Urinary bladder (tissue), 4 donors: ENCODE measurements around the gene FAM131B. TPM values are rescaled to one million over a fixed set of nuclear protein-coding genes. Genes with fewer than 3 reads are reported as not detected.

ENCODE experiments used
- DNase-seq: peaks from one replicate; pipeline ENCODE4 v3.0.0-alpha.2; 2015; ENCODE audit errors: extremely low spot score
- H3K27ac ChIP-seq: one replicate; pipeline ENCODE4 v1.5.1; 2013; ENCODE audit warnings: low read depth, mild to moderate bottlenecking, moderate library complexity
- H3K36me3 ChIP-seq: one replicate; pipeline ENCODE4 v1.6.1; 2013; ENCODE audit warnings: mild to moderate bottlenecking, moderate library complexity; ENCODE audit not compliant: insufficient read depth
- H3K4me1 ChIP-seq: one replicate; pipeline ENCODE4 v1.6.1; 2013; ENCODE audit warnings: mild to moderate bottlenecking, moderate library complexity; ENCODE audit not compliant: insufficient read depth
- H3K4me3 ChIP-seq: one replicate; pipeline ENCODE4 v1.5.1; 2013; ENCODE audit warnings: low read depth, low read length
- whole genome bisulfite sequencing: extraction: QIAGEN DNeasy Blood & Tissue Kit; methylation state at CpG from one replicate; pipeline ENCODE4 v1.1.7; 2013; 5-methylcytosine and 5-hydroxymethylcytosine counted together
- polyA plus RNA-seq: library from polyadenylated mRNA; stranded (reverse); fragments of 200-250 nt; gene quantifications from one replicate; pipeline ENCODE4 v1.2.3, GENCODE V29; 2013
- total RNA-seq: library from RNA; depleted of rRNA; stranded (reverse); fragments of >200 nt; gene quantifications from one replicate; pipeline ENCODE4 v1.2.3, GENCODE V29; 2014
- donor health status: healthy with polysubstance abuse.
- donor health status: healthy.

The FAM131B gene
- total and polyA plus RNA-seq, 2 donors = 3.2 to 4.1 TPM

DNA sequence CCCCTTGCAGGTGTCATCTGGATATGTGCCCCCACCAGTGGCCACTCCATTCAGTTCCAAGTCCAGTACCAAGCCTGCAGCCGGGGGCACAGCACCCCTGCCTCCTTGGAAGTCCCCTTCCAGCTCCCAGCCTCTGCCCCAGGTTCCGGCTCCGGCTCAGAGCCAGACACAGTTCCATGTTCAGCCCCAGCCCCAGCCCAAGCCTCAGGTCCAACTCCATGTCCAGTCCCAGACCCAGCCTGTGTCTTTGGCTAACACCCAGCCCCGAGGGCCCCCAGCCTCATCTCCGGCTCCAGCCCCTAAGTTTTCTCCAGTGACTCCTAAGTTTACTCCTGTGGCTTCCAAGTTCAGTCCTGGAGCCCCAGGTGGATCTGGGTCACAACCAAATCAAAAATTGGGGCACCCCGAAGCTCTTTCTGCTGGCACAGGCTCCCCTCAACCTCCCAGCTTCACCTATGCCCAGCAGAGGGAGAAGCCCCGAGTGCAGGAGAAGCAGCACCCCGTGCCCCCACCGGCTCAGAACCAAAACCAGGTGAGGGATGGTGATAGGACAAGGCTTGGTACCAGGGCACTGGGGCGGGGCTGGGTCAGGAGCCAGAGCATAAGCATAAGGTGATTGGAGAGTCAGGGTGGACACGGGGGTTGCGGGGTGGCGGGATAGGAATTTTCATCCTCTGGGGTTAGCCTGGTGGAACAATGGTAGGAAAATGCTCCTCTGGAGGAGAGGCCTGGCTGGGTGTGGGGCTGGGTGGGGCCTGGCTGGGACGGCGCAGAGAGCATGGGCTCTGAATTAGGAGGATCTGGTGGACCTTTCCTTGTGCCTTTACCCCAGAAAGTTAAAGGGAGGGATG lies 20.5 kb upstream of the FAM131B start:
- Histone ChIP-seq H3K27ac (peak overlapping the region; percentile 11), H3K4me1 (peaks cover 2% of the 10 kb centered on the region), H3K4me3 (peak overlapping the region; percentile 93), H3K36me3 (no peaks in the 10 kb centered on the region)
- WGBS = 65% methylated on average over 15 of the region's 15 CpGs
- DNase-seq = no peak

DNA sequence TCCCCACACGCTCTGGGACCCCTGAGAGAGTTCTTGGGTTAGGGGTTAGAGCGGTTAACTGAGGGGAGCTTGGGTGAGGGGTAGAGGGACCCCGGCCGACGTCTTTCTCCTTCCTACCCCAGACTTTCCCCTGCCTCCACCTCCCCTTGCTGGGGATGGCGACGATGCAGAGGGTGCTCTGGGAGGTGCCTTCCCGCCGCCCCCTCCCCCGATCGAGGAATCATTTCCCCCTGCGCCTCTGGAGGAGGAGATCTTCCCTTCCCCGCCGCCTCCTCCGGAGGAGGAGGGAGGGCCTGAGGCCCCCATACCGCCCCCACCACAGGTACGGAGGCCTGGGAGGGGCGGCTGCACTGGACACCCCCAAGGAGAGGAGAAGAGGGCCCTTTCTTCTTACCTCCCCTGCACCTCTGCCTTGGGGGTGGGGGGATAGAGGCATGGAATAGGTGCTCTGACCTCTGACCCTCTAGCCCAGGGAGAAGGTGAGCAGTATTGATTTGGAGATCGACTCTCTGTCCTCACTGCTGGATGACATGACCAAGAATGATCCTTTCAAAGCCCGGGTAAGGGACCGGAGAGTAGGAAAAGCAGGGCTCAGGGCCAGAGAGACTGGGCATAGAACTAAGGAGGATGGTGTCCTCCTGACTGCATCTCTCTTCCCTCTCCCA lies 19.7 kb upstream of the FAM131B start:
- peak overlapping the region; percentile 94 for H3K27ac ChIP-seq
- H3K4me3 ChIP-seq = peak overlapping the region; percentile 93
- H3K4me1 ChIP-seq = peaks cover 2% of the 10 kb centered on the region
- no peak for DNase-seq
- no peaks in the 10 kb centered on the region for H3K36me3 ChIP-seq
- 12% methylated on average over 21 of the region's 21 CpGs for WGBS

DNA sequence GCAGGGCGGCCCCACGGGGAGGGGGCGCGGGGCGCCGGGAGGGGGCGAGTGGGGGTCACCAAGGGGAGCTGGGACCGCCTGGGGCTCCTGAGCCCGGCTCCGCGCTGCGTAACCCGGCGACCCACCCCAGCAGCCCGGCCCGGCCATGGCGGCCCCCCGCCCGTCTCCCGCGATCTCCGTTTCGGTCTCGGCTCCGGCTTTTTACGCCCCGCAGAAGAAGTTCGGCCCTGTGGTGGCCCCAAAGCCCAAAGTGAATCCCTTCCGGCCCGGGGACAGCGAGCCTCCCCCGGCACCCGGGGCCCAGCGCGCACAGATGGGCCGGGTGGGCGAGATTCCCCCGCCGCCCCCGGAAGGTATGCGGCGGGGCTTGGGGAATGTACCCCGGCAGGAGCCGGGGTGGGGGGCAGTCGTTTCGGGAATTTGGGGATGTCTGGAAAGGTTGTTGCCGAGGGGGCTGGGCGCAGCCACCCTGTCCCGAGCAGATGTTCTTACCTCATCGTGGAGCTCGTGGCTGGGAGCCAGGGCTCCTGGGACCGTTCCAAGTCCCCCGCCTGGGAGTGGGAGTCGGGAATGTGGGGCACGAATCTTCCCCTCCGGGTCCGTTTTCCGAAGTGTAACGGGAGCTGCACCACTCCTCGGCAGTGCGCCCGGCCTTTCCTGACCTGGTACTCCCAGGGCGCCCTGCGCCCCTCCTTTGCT lies 19.1 kb upstream of the FAM131B start:
- no peaks in the 10 kb centered on the region for H3K36me3 ChIP-seq
- peaks cover 2% of the 10 kb centered on the region for H3K4me1 ChIP-seq

DNA sequence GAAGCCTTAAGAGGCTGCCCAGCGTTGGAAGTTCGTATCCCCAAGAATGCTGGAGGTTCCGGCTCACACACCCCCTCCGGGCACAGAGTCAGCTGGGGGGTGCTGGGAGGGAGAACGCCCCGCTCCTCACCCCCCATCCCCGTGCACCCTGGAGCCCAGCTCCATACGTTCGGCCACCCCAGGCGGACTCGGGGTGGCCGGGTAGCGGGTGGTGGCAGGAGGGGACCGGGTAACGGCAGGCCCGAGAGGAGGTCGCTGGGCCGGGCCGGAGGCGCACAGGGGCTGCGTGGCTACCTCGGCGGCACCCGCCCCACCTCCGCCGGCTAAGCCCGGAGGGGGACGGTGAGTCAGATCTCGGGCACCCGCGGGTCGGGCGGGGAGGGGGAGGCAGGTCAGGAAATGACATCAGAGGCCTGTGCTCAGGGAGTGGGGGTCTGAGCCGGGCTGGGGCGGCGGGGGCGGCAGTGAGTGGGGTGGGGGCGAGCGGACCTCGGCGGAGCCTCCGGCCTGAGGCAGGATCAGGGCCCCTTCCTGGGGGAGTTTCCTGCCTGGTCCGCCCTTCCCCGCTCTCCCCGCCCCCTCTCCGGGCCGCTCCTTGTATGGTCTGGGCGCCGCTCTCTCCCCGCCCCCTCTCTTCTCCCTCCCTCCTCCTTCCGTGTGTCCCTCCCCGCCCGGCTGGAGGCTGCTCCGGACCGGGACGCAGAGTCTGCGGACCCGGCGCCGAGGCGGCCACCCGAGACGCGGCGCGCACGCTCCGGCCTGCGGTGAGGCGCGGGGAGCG lies 18.3 kb upstream of the FAM131B start, which contains the start of gene ZYX:
Gene ZYX (plus strand): TSS at position 700 of the 781 bp plus-strand sequence. CDS start 227 bp downstream, outside the sequence.
- peak; percentile 87 for DNase-seq
- H3K27ac ChIP-seq = peak within 1 kb of the TSS; percentile 94
- H3K4me3 ChIP-seq = peak within 1 kb of the TSS; percentile 93
- under 1% methylated on average over 71 of the region's 72 CpGs for WGBS
- peaks cover 2% of the 10 kb centered on the region for H3K4me1 ChIP-seq
- H3K36me3 ChIP-seq = no peaks in the 10 kb centered on the region

More for the DNA sequence above, 19.1 kb upstream of the FAM131B start:
- Histone ChIP-seq H3K4me3 (peak overlapping the region; percentile 93), H3K27ac (peak overlapping the region; percentile 94)
- WGBS = 1% methylated on average over 64 of the region's 64 CpGs
- peak; percentile 66 for DNase-seq

DNA sequence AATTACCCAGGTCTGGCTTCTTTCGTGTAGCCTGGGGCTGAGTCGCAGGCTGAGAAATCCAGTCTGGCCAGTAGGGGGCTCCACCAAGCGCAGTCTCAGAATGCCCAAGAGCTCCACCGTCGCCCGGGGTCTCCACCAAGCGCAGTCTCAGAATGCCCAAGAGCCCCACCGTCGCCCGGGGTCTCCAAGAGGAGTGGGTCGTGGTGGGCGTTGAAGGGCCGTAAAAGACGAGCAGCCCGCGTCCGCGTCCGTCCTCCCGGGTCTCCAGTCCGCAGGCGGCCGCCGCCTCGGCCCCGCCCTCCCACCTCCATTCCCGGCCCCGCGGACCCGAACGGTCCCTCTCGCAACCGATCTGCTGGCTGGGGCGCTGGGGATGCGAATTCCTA lies 17.7 kb upstream of the FAM131B start:
- no peaks in the 10 kb centered on the region for H3K36me3 ChIP-seq
- WGBS = under 1% methylated on average over 35 of the region's 35 CpGs
- H3K4me3 ChIP-seq = peak overlapping the region; percentile 93
- peak; percentile 87 for DNase-seq
- H3K4me1 ChIP-seq = peaks cover 2% of the 10 kb centered on the region
- peak overlapping the region; percentile 94 for H3K27ac ChIP-seq

GRCh38 chr7:143379611-143380259 lies 17.2 kb upstream of the FAM131B start:
- no peak for DNase-seq
- no peak overlapping the region for H3K27ac ChIP-seq
- WGBS = 19% methylated on average over 15 of the region's 15 CpGs
- H3K36me3 ChIP-seq = no peaks in the 10 kb centered on the region
- peaks cover 2% of the 10 kb centered on the region for H3K4me1 ChIP-seq
- H3K4me3 ChIP-seq = peak overlapping the region; percentile 93

GRCh38 chr7:143376396-143376795 lies 13.9 kb upstream of the FAM131B start:
- H3K4me1 ChIP-seq = peaks cover 2% of the 10 kb centered on the region
- no peak overlapping the region for H3K4me3 ChIP-seq
- H3K27ac ChIP-seq = peak overlapping the region; percentile 49
- no peaks in the 10 kb centered on the region for H3K36me3 ChIP-seq
- DNase-seq = no peak
- 73% methylated on average over 5 of the region's 5 CpGs for WGBS

DNA sequence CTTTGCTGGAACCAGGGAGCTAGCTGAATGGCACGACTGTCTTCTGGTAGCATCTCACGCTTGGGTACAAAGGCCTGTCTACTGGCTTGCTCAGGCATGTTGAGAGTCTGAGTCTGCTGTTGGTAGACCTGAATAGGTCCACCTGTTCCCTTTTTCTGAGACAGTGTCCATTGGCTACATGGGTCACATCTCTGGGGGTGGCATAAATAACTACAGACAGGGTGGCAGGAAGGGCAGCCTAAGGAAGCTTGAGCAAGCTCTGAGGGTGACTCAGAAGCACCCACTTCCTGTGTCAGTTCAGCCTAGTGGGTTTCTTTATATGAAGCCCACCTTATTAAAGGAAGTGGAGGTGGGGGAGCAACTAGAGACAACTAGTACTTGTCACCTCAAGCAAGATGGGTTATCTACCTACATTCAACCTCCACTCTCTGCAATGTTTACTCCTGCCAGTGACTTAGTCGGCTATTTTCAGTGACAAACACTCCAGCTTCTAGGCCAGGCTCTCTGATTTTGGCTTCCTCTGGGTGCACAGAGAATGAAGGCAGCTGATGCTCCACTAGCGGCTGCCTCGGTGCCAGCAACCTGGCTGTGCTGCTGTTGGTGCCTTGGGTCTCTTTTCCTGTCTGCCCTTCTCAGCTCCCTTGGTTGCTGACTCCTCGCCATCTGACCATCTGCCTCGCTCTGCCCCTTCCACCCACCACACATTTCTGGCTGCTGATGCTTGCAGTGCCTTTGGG lies 13.0 kb upstream of the FAM131B start:
- WGBS = 81% methylated on average over 7 of the region's 7 CpGs
- Histone ChIP-seq H3K36me3 (no peaks in the 10 kb centered on the region), H3K4me1 (peaks cover 2% of the 10 kb centered on the region), H3K4me3 (no peak overlapping the region), H3K27ac (no peak overlapping the region)
- no peak for DNase-seq

- H3K36me3 ChIP-seq = no peaks in the 10 kb centered on the region
- 85% methylated on average over 5 of the region's 5 CpGs for WGBS
- no peak overlapping the region for H3K27ac ChIP-seq
- DNase-seq = no peak
- peaks cover 2% of the 10 kb centered on the region for H3K4me1 ChIP-seq
- no peak overlapping the region for H3K4me3 ChIP-seq
Observed at GRCh38 chr7:143374561-143374960, 12.0 kb upstream of the FAM131B start.

DNA sequence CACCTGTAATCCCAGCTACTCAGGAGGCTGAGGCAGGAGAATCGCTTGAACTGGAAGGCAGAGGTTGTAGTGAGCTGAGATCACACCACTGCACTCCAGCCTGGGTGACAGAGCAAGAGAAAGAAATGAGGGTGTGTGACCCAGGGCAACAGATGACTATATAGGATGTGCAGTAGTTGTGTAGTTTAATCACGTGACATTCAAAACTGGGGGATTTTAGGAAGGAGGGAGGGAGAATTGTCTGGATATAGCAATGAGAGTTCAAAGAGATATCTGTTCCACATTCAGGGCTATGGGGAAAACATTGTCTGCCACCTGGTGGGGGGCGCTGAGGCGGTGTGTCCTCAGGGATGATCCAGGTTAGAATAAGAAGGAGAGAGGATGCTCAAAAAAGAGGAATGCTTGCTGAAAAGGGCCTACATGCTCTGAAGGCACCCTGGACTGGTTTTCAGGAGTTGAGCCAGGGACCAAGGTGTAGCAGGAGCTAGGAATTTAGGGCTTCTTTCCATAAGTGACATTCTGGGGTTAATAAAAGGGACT lies 10.8 kb upstream of the FAM131B start:
- Histone ChIP-seq H3K4me1 (no peaks in the 10 kb centered on the region), H3K36me3 (no peaks in the 10 kb centered on the region), H3K4me3 (no peak overlapping the region), H3K27ac (no peak overlapping the region)
- no peak for DNase-seq
- WGBS = 89% methylated on average over 4 of the region's 4 CpGs

- no peaks in the 10 kb centered on the region for H3K36me3 ChIP-seq
- no peak overlapping the region for H3K27ac ChIP-seq
- H3K4me1 ChIP-seq = no peaks in the 10 kb centered on the region
- DNase-seq = no peak
- H3K4me3 ChIP-seq = no peak overlapping the region
- 54% methylated on average over 4 of the region's 4 CpGs for WGBS
Observed at GRCh38 chr7:143372070-143372469, 9.6 kb upstream of the FAM131B start.
